Measurements from ENCODE around the gene PITRM1. TPM values are rescaled to one million over a fixed set of nuclear protein-coding genes. Genes with fewer than 3 reads are reported as not detected.
A peak's percentile ranks its signal among the peaks of the same experiment; 100 is the strongest.

PITRM1 gene
- total RNA-seq, 4 donors from 2014 or later: 78.6 to 102 (median 87.0) TPM

DNA sequence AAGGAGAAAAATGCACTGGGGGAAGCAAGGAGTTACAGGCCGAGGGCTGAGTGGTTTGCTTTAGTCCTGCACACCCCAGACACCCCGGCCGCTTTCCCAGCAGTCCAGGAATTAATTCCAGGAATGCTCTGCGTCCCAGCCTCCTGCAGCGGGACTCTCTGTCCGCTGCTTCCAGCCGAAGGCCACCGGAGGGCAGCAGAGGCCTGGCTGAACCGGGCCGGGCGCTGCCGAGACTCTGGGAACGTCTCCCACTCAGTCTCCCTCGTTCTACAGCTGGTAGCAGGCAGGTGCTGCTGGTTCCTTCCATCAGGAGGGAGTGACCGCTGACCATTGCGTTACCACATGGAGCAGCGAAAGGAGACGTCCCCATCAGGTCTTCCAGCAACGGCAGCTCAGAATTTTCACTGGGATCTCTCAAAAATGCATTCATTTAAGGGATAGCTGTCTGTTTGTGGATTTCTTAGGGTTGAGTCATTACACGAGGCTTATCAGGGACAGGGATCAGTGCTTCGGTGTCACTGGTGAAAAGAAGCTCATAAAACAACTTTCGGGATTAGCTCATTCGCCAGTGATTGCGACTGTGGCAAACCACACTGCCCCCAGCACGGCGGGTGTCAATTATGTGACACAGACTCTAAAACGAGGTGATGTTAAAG lies 24.9 kb upstream of the PITRM1 start:
- Histone ChIP-seq H3K9me3 (no peaks in the 10 kb centered on the region), H3K4me3 (peak overlapping the region in 1 of 2 donors; percentile 8), H3K4me1 (peaks cover 0 to 28% (median 3%) of the 10 kb centered on the region in 3 donors), H3K27ac (peak overlapping the region in 1 of 4 donors; percentile 52), H3K36me3 (no peaks in the 10 kb centered on the region), H3K27me3 (peaks cover 5% of the 10 kb centered on the region)
- peak; percentile 93 for ATAC-seq
- 24 to 36% methylated on average over 8 to 15 of the region's 27 CpGs for WGBS, 2 donors (ENCODE audit: low coverage in 1 of 2)
- TF ChIP-seq POLR2AphosphoS5 (IDR thresholded peaks at IDR 0.05) (peak; percentile 57), POLR2A (IDR thresholded peaks at IDR 0.05) (no peak), EP300 (IDR thresholded peaks at IDR 0.05) (no peak), CTCF (IDR thresholded peaks at IDR 0.05) (peak; percentile 91 to 96 (median 93))

- Histone ChIP-seq H3K4me1 (peaks cover 0 to 29% (median 3%) of the 10 kb centered on the region in 3 donors), H3K4me3 (peak overlapping the region in 1 of 2 donors; percentile 8), H3K9me3 (no peaks in the 10 kb centered on the region), H3K27ac (peak overlapping the region in 1 of 4 donors; percentile 52), H3K27me3 (peaks cover 5% of the 10 kb centered on the region), H3K36me3 (no peaks in the 10 kb centered on the region)
- no peak for ATAC-seq
- 17 to 50% methylated on average over 3 to 4 of the region's 12 CpGs for WGBS, 2 donors (ENCODE audit: low coverage in 1 of 2)
- TF ChIP-seq EP300 (IDR thresholded peaks at IDR 0.05): no peak
- no peak for TF ChIP-seq CTCF (IDR thresholded peaks at IDR 0.05)
- no peak for TF ChIP-seq POLR2AphosphoS5 (IDR thresholded peaks at IDR 0.05)
- TF ChIP-seq POLR2A (IDR thresholded peaks at IDR 0.05): no peak
Observed at GRCh38 chr10:3196958-3197347, 24.4 kb upstream of the PITRM1 start.

GRCh38 chr10:3196482-3196881 lies 23.9 kb upstream of the PITRM1 start:
- no peak overlapping the region for H3K27ac ChIP-seq
- 89% methylated on average over 4 of the region's 10 CpGs; no CpG with 5 or more reads in 1 of the 2 donors for WGBS, 2 donors (ENCODE audit: low coverage in 1 of 2)
- H3K27me3 ChIP-seq: peaks cover 8% of the 10 kb centered on the region
- no peak for ATAC-seq
- H3K4me1 ChIP-seq: peaks cover 0 to 29% (median 3%) of the 10 kb centered on the region in 3 donors
- H3K4me3 ChIP-seq: no peak overlapping the region
- no peaks in the 10 kb centered on the region for H3K36me3 ChIP-seq
- H3K9me3 ChIP-seq: no peaks in the 10 kb centered on the region
- no peak for TF ChIP-seq EP300 (IDR thresholded peaks at IDR 0.05)

DNA sequence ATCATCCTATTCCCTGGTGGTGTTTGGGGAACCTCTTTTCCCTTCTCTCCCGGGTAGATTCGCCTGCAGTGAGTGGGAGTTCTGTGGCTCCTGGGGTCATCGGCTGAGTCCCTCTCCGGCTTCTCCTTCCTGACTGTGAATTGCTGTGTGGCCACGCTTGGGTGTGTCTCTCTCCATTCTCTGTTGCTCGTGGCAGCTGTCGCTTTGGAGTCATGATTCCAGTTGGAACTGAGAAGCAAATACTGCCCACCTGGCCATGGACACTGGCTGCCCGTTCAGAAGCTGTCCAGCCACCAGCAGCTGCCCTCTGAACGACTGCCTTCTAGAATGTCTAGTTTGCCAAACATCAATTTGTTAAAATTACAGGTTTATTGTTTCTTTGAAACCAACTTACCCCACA lies 23.1 kb upstream of the PITRM1 start:
- TF ChIP-seq POLR2A (IDR thresholded peaks at IDR 0.05): no peak
- Histone ChIP-seq H3K36me3 (no peaks in the 10 kb centered on the region), H3K27ac (no peak overlapping the region), H3K9me3 (no peaks in the 10 kb centered on the region), H3K4me1 (peaks cover 0 to 29% (median 3%) of the 10 kb centered on the region in 3 donors), H3K4me3 (no peak overlapping the region), H3K27me3 (peaks cover 9% of the 10 kb centered on the region)
- 90 to 91% methylated on average over 7 to 9 of the region's 9 CpGs for WGBS, 2 donors (ENCODE audit: low coverage in 1 of 2)
- no peak for ATAC-seq

DNA sequence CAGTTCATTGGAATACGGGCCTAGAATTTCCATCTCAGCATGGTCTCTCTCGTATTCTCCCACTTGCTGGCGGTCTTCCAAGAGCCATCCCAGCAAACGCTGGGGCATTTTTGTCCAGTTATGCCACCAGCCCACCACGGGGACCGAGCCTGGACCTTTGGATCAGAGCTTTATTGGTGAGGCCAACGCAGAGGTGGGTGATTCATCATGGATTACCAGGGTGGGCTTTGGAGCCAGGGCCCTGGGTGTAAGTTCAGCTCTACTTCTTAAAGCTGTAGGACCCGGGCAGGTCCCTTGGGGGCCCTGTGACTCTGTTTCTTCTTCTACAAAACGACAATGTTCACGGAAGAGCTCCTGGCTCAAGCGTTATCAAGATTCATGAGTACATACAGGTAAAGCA lies 22.7 kb upstream of the PITRM1 start:
- no peak overlapping the region for H3K27ac ChIP-seq
- peaks cover 9% of the 10 kb centered on the region for H3K27me3 ChIP-seq
- WGBS, 2 donors (ENCODE audit: low coverage in 1 of 2): 95 to 100% methylated on average over 3 of the region's 11 CpGs
- ATAC-seq: no peak
- H3K4me1 ChIP-seq: peaks cover 0 to 29% (median 3%) of the 10 kb centered on the region in 3 donors
- no peak for TF ChIP-seq POLR2AphosphoS5 (IDR thresholded peaks at IDR 0.05)
- no peak for TF ChIP-seq EP300 (IDR thresholded peaks at IDR 0.05)
- TF ChIP-seq CTCF (IDR thresholded peaks at IDR 0.05): no peak
- H3K9me3 ChIP-seq: no peaks in the 10 kb centered on the region
- H3K36me3 ChIP-seq: no peaks in the 10 kb centered on the region
- no peak overlapping the region for H3K4me3 ChIP-seq

GRCh38 chr10:3194871-3195270 lies 22.3 kb upstream of the PITRM1 start:
- Histone ChIP-seq H3K9me3 (no peaks in the 10 kb centered on the region), H3K36me3 (no peaks in the 10 kb centered on the region), H3K27me3 (peaks cover 9% of the 10 kb centered on the region), H3K27ac (no peak overlapping the region), H3K4me1 (peaks cover 0 to 29% (median 3%) of the 10 kb centered on the region in 3 donors), H3K4me3 (no peak overlapping the region)
- 100% methylated on average over 1 to 2 of the region's 4 CpGs for WGBS, 2 donors (ENCODE audit: low coverage in 1 of 2)
- no peak for TF ChIP-seq CTCF (IDR thresholded peaks at IDR 0.05)
- no peak for TF ChIP-seq POLR2A (IDR thresholded peaks at IDR 0.05)
- TF ChIP-seq EP300 (IDR thresholded peaks at IDR 0.05): no peak
- no peak for TF ChIP-seq POLR2AphosphoS5 (IDR thresholded peaks at IDR 0.05)
- ATAC-seq: no peak

All from gastroesophageal sphincter (tissue), 4 donors.